HFFc6 (cell line): ENCODE measurements around the gene ECHDC1. TPM values are rescaled to one million over a fixed set of nuclear protein-coding genes. Genes with fewer than 3 reads are reported as not detected.
A peak's percentile ranks its signal among the peaks of the same experiment; 100 is the strongest.
"Not testable (repeated sequence)": the region's sequence is repeated elsewhere in the genome, so short reads cannot be mapped to it uniquely, and the experiment has no call there.

Source experiments
- DNase-seq: peaks from one replicate; pipeline ENCODE4 v3.0.0-alpha.2; 2018
- H3K27ac Mint-ChIP-seq: 2 replicates; pipeline ENCODE4 v1.8.0; 2020; ENCODE audit warnings: mild to moderate bottlenecking, mixed read lengths
- H3K27me3 Mint-ChIP-seq: 2 replicates; pipeline ENCODE4 v1.8.0; 2021; ENCODE audit warnings: mild to moderate bottlenecking, moderate library complexity, mixed read lengths; ENCODE audit not compliant: insufficient read depth
- H3K36me3 Mint-ChIP-seq: 2 replicates; pipeline ENCODE4 v1.8.0; 2021; ENCODE audit warnings: low read depth, mixed read lengths
- H3K4me1 Mint-ChIP-seq: 2 replicates; pipeline ENCODE4 v1.8.0; 2020; ENCODE audit warnings: low read depth, mixed read lengths
- H3K4me3 Mint-ChIP-seq: 2 replicates; pipeline ENCODE4 v1.8.0; 2020; ENCODE audit warnings: mild to moderate bottlenecking, moderate library complexity, mixed read lengths
- H3K9me3 Mint-ChIP-seq: 2 replicates; pipeline ENCODE4 v1.8.0; 2020; ENCODE audit warnings: mild to moderate bottlenecking, mixed read lengths
- CTCF ChIP-seq: fragments of 200-600 bp; sonication (generic); IDR thresholded peaks from 2 replicates; pipeline ENCODE4 v1.5.0; 2021; ENCODE audit warnings: antibody characterized with exemption, mild to moderate bottlenecking
- total RNA-seq, 6 experiments: library from RNA; stranded (reverse); fragmentation: NEBNext Ultra II Directional; extraction: Animal tissue kit (Norgen Biotek cat#: 25700); gene quantifications; 2 replicates in 1 of 6; 3 replicates in 5 of 6; pipeline ENCODE4 v1.2.3, GENCODE V29; 2021

ECHDC1 gene
- total RNA-seq, 6 experiments from 2014 or later = 62.2 to 69.9 (median 65.9) TPM

- no peak for DNase-seq
- Mint-ChIP-seq H3K27ac (no peak overlapping the region), H3K4me1 (peaks cover 20% of the 10 kb centered on the region), H3K36me3 (peaks cover 5% of the 10 kb centered on the region; the same call in 1 of the 2 replicates), H3K27me3 (no peaks in the 10 kb centered on the region), H3K9me3 (no peaks in the 10 kb centered on the region), H3K4me3 (no peak overlapping the region)
- no peak for TF ChIP-seq CTCF
Measured at GRCh38 chr6:127341471-127342202, 1.8 kb downstream of the ECHDC1 start.

GRCh38 chr6:127340171-127340570, 3.2 kb downstream of the ECHDC1 start:
- TF ChIP-seq CTCF = no peak
- no peak for DNase-seq
- H3K4me3 Mint-ChIP-seq = peak overlapping the region; percentile 19; the same call in 1 of the 2 replicates
- H3K4me1 Mint-ChIP-seq = peaks cover 25% of the 10 kb centered on the region
- no peak overlapping the region for H3K27ac Mint-ChIP-seq
- no peaks in the 10 kb centered on the region for H3K36me3 Mint-ChIP-seq
- no peaks in the 10 kb centered on the region for H3K27me3 Mint-ChIP-seq
- H3K9me3 Mint-ChIP-seq = no peaks in the 10 kb centered on the region

GRCh38 chr6:127338936-127339335, 4.5 kb downstream of the ECHDC1 start:
- H3K27ac Mint-ChIP-seq = no peak overlapping the region
- TF ChIP-seq CTCF = no peak
- no peak overlapping the region for H3K4me3 Mint-ChIP-seq
- no peaks in the 10 kb centered on the region for H3K36me3 Mint-ChIP-seq
- H3K4me1 Mint-ChIP-seq = peaks cover 35% of the 10 kb centered on the region
- DNase-seq = no peak
- no peaks in the 10 kb centered on the region; the same call in 1 of the 2 replicates for H3K27me3 Mint-ChIP-seq
- no peaks in the 10 kb centered on the region for H3K9me3 Mint-ChIP-seq

GRCh38 chr6:127332383-127332961, 10.9 kb downstream of the ECHDC1 start:
- Mint-ChIP-seq H3K36me3 (peaks cover 5% of the 10 kb centered on the region; the same call in 1 of the 2 replicates), H3K27me3 (no peaks in the 10 kb centered on the region; the same call in 1 of the 2 replicates), H3K27ac (peak overlapping the region; percentile 77), H3K9me3 (no peaks in the 10 kb centered on the region), H3K4me1 (peaks cover 75% of the 10 kb centered on the region), H3K4me3 (no peak overlapping the region)
- TF ChIP-seq CTCF = no peak
- no peak for DNase-seq

GRCh38 chr6:127331256-127331655, 12.2 kb downstream of the ECHDC1 start:
- Mint-ChIP-seq H3K36me3 (peaks cover 11% of the 10 kb centered on the region), H3K4me3 (peak overlapping the region; percentile 47), H3K27ac (peak overlapping the region; percentile 77), H3K4me1 (peaks cover 76% of the 10 kb centered on the region)
- not testable (repeated sequence) for DNase-seq, H3K27me3 Mint-ChIP-seq, H3K9me3 Mint-ChIP-seq

GRCh38 chr6:127328043-127328609, 15.3 kb downstream of the ECHDC1 start:
- no peak for TF ChIP-seq CTCF
- peak; percentile 84 for DNase-seq

More at GRCh38 chr6:127328043-127328609, 15.3 kb downstream of the ECHDC1 start:
- Mint-ChIP-seq H3K36me3 (peaks cover 31% of the 10 kb centered on the region), H3K4me3 (peak overlapping the region; percentile 58), H3K4me1 (peaks cover 52% of the 10 kb centered on the region), H3K27me3 (no peaks in the 10 kb centered on the region; the same call in 1 of the 2 replicates), H3K9me3 (no peaks in the 10 kb centered on the region), H3K27ac (peak overlapping the region; percentile 85)
